Stimulated activated CD4-positive, alpha-beta T cell treated with anti-CD3 and anti-CD28 coated beads, TNF-alpha, amount 100 ng/mL, for 24 hours (primary cell): ENCODE measurements around the gene TENT5C.

Experiments
- DNase-seq, 3 experiments: peaks; one replicate each; pipeline ENCODE4 v3.0.0-alpha.2; 2020; ENCODE audit warnings: low read depth in 3 of 3

The TENT5C gene

DNA sequence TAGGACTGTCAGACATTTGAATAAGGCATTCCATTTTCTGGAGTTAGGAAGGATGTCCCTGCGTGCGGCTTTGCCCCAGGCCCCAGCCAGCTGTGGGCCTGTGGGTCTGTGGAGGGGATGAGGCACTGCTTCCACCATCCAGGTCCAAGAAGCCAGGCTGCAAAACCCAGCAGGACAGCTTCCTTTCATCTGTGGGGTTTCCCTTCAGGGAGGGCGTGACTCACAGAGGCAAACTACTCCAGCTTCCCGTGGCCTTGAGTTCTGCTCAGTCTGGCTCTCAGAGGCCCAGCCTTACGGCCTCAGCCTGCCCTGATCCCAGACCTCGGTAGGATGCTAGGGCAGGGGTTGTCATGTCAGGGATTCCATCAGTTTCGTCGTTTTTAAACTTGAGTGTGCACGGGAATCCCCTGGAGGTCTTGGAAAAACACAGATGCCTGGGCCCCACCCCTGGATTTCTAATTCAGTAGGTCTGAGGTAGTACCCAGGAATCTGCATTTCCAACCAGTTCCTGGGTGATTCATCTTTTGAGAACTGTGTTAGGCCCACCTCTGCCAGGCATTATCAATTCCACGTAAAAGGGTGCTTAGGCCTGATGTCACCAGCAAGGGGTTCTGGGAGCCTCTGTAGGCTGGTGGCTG, 32.3 kb upstream of the TENT5C start:
- peak in 1 of 3 experiments; percentile 11 for DNase-seq

DNA sequence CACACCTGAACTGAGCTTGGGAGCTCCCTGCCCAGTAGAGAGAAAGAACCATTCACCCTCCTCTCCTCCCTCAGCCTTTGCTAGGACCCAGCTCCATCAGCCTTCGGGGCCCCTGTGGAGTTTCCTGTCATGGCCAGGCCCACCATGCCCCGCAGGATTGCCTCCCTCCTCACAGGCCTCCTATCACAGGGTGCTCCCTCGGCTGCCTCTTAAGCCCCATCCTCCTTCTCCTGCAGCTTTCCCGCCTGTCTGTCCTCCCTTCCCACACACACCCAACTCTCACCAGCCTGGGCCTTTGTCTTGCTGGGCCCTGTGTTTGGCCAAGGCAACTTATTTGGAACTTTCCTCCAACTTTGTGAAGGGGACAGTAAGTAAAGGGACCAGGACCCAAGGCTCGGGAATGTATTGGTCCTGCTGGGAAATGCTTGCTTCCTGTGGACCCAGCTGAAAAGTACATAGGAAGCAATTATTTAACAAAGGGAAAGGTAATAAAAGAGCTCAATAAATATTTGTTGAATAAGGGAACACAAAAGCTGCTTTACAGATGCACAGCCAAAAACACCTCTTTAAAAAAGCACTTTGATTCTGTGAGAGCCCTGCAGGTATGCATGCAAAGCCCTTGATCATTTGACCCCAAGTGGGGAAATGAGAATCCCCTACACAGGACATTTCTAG, 31.6 kb upstream of the TENT5C start:
- DNase-seq, result no peak

DNA sequence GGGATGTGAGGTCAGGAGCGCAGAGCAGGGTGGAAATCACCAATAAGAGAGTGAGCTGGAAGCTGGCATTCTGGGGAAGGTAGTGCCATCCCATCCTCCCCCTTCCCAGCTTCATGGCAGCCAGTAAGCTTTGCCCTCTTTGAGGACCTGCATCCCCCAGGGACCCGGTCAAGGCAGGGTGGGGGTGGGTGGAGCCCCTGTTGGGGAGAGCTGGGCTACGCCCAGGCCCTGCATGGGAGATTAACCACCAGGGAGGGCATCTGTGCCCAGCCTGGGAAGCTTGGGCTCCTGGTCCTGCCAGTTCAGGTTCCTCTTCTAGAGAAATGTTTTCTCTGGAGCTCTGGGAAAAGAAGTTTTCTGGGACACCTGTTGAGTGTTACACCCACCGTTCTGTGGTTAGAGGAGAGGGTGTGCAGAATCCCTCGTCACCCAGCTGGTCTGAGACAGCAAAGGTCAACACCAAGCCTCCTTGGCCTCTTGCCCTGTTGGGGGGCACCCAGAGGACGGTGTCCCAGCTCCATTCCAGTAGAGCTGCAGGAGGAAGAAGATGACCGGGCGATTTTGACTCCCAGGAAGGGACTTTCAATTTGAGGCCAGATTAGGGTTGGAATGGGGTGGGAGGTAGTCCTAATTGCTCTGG, 30.1 kb upstream of the TENT5C start:
- DNase-seq, result no peak

- DNase-seq, result no peak
Observed at GRCh38 chr1:117576236-117576635, 29.6 kb upstream of the TENT5C start.

GRCh38 chr1:117577191-117577885, 28.5 kb upstream of the TENT5C start:
- DNase-seq, result no peak

- no peak for DNase-seq
Observed at GRCh38 chr1:117578466-117578865, 27.4 kb upstream of the TENT5C start.

DNA sequence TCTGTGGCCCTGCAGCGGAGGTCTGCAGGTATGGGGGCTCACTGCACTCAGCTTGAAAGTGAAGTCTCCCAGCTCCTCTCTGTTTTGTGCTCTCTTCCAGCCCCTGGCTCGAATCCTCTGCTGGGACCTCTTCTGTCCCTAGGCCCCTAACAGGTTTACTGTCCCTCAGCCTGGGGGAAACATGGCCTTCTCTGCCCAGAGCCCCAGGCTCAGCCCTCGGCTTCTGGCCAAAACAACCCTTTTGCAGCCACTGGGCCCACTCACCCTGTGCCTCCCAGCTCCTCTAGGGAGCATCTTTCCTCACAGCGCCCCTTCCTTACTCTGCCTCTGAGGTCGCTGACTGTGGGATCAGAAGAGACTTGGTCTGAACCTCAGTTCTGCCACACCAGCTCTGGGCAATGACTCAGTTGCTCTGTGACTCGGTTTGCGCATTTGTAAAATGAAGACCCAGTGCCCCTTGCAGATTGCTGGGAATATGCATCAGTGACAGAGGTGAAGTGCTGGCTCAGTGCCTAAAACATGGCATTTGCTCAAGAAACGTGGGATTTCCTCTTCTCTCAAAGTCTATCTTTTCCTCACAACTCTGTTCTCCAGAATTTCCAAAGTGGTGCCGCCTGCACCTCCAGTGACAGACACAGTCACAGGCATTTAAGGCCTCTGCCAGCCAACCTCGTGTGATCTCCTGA, 26.5 kb upstream of the TENT5C start:
- no peak for DNase-seq

GRCh38 chr1:117580436-117580835, 25.4 kb upstream of the TENT5C start:
- DNase-seq, result no peak

GRCh38 chr1:117580882-117581281, 25.0 kb upstream of the TENT5C start:
- DNase-seq, result no peak

DNA sequence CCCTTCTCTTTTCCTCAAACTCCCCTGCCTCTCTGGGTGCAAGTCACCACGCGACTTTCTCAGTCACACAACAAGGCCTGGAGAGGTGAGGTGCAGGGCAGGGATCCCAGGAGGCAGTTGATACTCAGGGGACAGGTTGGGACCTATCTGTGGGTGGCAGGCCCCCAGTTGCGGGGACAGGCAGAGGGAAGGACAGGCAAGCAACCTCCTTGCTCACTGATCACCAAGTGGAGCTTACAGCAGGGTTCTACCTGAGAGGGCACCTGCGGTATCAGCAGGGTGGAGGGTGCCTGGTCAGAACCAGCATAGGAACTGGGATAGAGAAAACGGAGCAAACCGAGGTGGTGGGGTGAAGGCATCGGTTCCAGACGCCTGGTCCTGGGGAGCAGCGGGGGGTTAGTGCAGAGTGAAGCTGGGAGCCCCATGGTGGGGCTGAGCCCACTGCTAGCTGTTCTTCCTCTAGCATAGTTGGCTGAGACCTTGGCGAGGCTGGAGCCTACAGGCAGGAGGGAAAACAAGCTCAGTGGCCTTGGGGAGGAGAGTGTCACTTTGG, 24.4 kb upstream of the TENT5C start:
- no peak for DNase-seq

- no peak for DNase-seq
Observed at GRCh38 chr1:117582451-117582850, 23.4 kb upstream of the TENT5C start.

DNA sequence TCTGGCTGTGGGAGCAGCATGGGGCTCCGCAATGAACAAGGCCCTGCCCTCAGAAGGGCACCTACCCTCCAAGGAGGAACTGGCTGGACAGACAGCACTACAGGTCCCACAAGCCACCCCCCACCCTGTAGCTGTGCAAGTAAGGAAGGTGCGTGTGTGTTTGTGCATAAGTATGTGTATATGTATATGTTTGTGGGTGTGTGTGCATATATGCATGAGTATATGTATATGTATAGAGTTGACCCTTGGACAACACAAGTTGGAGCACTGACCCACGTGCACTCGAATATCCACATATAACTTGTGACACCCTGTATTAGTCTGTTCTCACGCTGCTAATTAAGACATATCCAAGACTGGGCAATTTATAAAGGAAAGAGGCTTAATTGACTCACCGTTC, 22.6 kb upstream of the TENT5C start:
- no peak for DNase-seq

- DNase-seq, result no peak
Observed at GRCh38 chr1:117584181-117584580, 21.7 kb upstream of the TENT5C start.

- DNase-seq, result no peak
Observed at GRCh38 chr1:117585086-117585485, 20.8 kb upstream of the TENT5C start.

DNA sequence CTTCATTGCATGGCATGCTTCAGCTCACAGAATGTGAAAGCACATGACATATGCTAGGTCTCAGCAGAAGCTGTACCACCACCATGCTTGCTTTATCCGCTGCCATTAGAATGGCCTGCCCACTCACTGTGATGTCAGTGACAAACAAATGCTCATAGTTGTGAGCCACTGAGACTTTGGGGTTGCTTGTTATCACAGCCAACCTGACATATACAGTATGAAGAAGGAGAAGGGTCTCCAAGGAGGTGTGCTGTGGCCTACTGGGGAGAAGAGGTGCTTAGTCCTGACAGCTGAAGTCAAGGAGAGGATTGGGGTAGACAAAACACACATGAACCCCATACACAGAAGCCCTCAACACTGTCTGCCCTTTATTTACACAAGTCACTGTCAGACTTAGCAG, 19.5 kb upstream of the TENT5C start:
- DNase-seq, result no peak

- DNase-seq, result no peak
Observed at GRCh38 chr1:117586747-117587498, 18.9 kb upstream of the TENT5C start.

GRCh38 chr1:117587499-117588356, 18.1 kb upstream of the TENT5C start:
- DNase-seq, result no peak

GRCh38 chr1:117589544-117589943, 16.3 kb upstream of the TENT5C start:
- no peak for DNase-seq

GRCh38 chr1:117590273-117590925, 15.4 kb upstream of the TENT5C start:
- no peak for DNase-seq

GRCh38 chr1:117591252-117591651, 14.6 kb upstream of the TENT5C start:
- DNase-seq, result no peak
